Activated CD4-positive, alpha-beta T cell treated with anti-CD3 and anti-CD28 coated beads, Interleukin-2, amount 50 U/mL, for 16 hours (primary cell): Measurements from ENCODE around the gene NUDT17.

Source experiments
- DNase-seq: peaks from one replicate; pipeline ENCODE4 v3.0.0-alpha.2; 2020

NUDT17 gene

GRCh38 chr1:145849356-145850160 is 4.1 kb downstream of the NUDT17 start:
- no peak for DNase-seq

- no peak for DNase-seq
Observed at GRCh38 chr1:145855426-145855948, 10.1 kb downstream of the NUDT17 start.

- DNase-seq: no peak
Observed at GRCh38 chr1:145857170-145857569, 11.7 kb downstream of the NUDT17 start.

- DNase-seq: peak; percentile 54
Observed at GRCh38 chr1:145858238-145858900, 12.9 kb downstream of the NUDT17 start.

- peak; percentile 93 for DNase-seq
Observed at GRCh38 chr1:145858901-145859490, 13.6 kb downstream of the NUDT17 start, which contains the start of gene PIAS3. TSS of gene PIAS3 (minus strand) at chr1:145859081. CDS start at chr1:145858990, 91 bp downstream.

- peak; percentile 75 for DNase-seq
Observed at GRCh38 chr1:145859491-145860023, 14.1 kb downstream of the NUDT17 start.

GRCh38 chr1:145863282-145864018 is 18.0 kb downstream of the NUDT17 start:
- DNase-seq: no peak

- DNase-seq: no peak
Observed at GRCh38 chr1:145868232-145868631, 22.8 kb downstream of the NUDT17 start.

- DNase-seq: peak; percentile 24
Observed at GRCh38 chr1:145871994-145872924, 26.8 kb downstream of the NUDT17 start.

- no peak for DNase-seq
Observed at GRCh38 chr1:145874646-145875045, 29.2 kb downstream of the NUDT17 start.

- no peak for DNase-seq
Observed at GRCh38 chr1:145877923-145878486, 32.6 kb downstream of the NUDT17 start.

GRCh38 chr1:145878724-145879123 is 33.3 kb downstream of the NUDT17 start:
- no peak for DNase-seq

- no peak for DNase-seq
Observed at GRCh38 chr1:145879775-145880174, 34.3 kb downstream of the NUDT17 start.

- no peak for DNase-seq
Observed at GRCh38 chr1:145884675-145885074, 39.2 kb downstream of the NUDT17 start.

GRCh38 chr1:145885738-145886287 is 40.4 kb downstream of the NUDT17 start, which contains the start of gene ANKRD35:
TSS of gene ANKRD35 (minus strand) at chr1:145885866. CDS start at chr1:145885758, 108 bp downstream.
- peak; percentile 75 for DNase-seq

- no peak for DNase-seq
Observed at GRCh38 chr1:145886390-145886789, 41.0 kb downstream of the NUDT17 start.

- DNase-seq: no peak
Observed at GRCh38 chr1:145886816-145887215, 41.4 kb downstream of the NUDT17 start.

- DNase-seq: no peak
Observed at GRCh38 chr1:145887631-145888030, 42.2 kb downstream of the NUDT17 start.

- DNase-seq: no peak
Observed at GRCh38 chr1:145889722-145890121, 44.3 kb downstream of the NUDT17 start.

- DNase-seq: no peak
Observed at GRCh38 chr1:145891143-145891542, 45.7 kb downstream of the NUDT17 start.
